Loucy (cell line): ENCODE measurements around the gene NKX2-8.

Experiments used
- EZH2phosphoT487 ChIP-seq: fragments of 200-600 bp; IDR thresholded peaks from 2 replicates; pipeline ENCODE4 v1.6.1; 2018; ENCODE audit warnings: antibody characterized with exemption, mild to moderate bottlenecking, moderate library complexity, borderline replicate concordance
- TF ChIP-seq, protein P1 (sequence below): fragments of 200-600 bp; sonication (generic); conservative IDR thresholded peaks from 2 replicates; pipeline ENCODE4 v1.5.1; 2014; ENCODE audit warnings: mild to moderate bottlenecking, antibody characterized with exemption, low read length

DNA sequence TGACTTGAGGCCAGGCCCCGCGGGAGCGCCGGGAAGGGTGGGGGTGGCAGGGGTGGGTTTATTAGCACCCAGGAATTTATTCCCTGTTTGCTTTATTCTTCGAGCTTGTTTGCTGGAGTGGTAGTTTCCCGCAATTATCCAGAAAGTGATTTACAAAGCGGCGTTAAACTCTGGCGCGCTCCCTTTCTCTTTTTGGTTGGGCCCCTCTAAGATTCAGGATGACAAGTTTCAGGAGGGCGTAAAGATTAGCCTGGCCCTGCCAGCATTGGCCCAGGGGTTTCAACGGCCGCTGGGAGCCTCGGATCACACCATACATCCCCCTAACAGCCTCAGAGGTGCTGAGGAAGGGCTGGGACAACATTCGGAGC, 444 bp upstream of the NKX2-8 start:
- TF ChIP-seq, protein P1, sequence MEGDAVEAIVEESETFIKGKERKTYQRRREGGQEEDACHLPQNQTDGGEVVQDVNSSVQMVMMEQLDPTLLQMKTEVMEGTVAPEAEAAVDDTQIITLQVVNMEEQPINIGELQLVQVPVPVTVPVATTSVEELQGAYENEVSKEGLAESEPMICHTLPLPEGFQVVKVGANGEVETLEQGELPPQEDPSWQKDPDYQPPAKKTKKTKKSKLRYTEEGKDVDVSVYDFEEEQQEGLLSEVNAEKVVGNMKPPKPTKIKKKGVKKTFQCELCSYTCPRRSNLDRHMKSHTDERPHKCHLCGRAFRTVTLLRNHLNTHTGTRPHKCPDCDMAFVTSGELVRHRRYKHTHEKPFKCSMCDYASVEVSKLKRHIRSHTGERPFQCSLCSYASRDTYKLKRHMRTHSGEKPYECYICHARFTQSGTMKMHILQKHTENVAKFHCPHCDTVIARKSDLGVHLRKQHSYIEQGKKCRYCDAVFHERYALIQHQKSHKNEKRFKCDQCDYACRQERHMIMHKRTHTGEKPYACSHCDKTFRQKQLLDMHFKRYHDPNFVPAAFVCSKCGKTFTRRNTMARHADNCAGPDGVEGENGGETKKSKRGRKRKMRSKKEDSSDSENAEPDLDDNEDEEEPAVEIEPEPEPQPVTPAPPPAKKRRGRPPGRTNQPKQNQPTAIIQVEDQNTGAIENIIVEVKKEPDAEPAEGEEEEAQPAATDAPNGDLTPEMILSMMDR = no peak
- no peak for TF ChIP-seq EZH2phosphoT487
